Kidney epithelial cell (primary cell): Measurements from ENCODE around the gene MED12. TPM values are rescaled to one million over a fixed set of nuclear protein-coding genes. Genes with fewer than 3 reads are reported as not detected.

Source experiments
- DNase-seq: peaks from one replicate; pipeline ENCODE4 v3.0.0-alpha.2; 2010; ENCODE audit warnings: low read depth
- H3K27me3 ChIP-seq: 2 replicates; pipeline ENCODE4 v1.6.0; 2011; ENCODE audit warnings: low read length; ENCODE audit not compliant: control insufficient read depth, insufficient read depth
- H3K36me3 ChIP-seq: 2 replicates; pipeline ENCODE4 v1.5.1; 2011; ENCODE audit warnings: low read length; ENCODE audit not compliant: control insufficient read depth, insufficient read depth
- H3K4me3 ChIP-seq: 2 replicates; pipeline ENCODE4 v1.5.1; 2011; ENCODE audit warnings: low read depth, mild to moderate bottlenecking, control low read depth, low read length
- CTCF ChIP-seq: IDR thresholded peaks from 2 replicates; pipeline ENCODE4 v1.5.1; 2011; ENCODE audit warnings: mild to moderate bottlenecking, moderate library complexity, low read length, control low read depth, inconsistent platforms; ENCODE audit not compliant: insufficient read depth, poor library complexity, severe bottlenecking
- total RNA-seq: library from RNA; depleted of rRNA; stranded (reverse); fragments of >200 nt; gene quantifications from 2 replicates; pipeline ENCODE4 v1.2.3, GENCODE V29; 2015

The MED12 gene
- total RNA-seq, 1 donor from 2014 or later = 20.3 TPM

GRCh38 chrX:71103110-71103983 lies 15.0 kb upstream of the MED12 start:
- no peaks in the 10 kb centered on the region for H3K36me3 ChIP-seq
- no peak for TF ChIP-seq CTCF
- H3K27me3 ChIP-seq = no peaks in the 10 kb centered on the region
- no peak overlapping the region for H3K4me3 ChIP-seq
- no peak for DNase-seq

GRCh38 chrX:71105628-71106027 lies 12.8 kb upstream of the MED12 start:
- H3K4me3 ChIP-seq = no peak overlapping the region
- no peak for DNase-seq
- no peaks in the 10 kb centered on the region for H3K36me3 ChIP-seq
- H3K27me3 ChIP-seq = no peaks in the 10 kb centered on the region
- TF ChIP-seq CTCF = no peak

- no peak for DNase-seq
- Histone ChIP-seq H3K4me3 (no peak within 1 kb of the TSS), H3K36me3 (no peaks in the 10 kb centered on the region), H3K27me3 (no peaks in the 10 kb centered on the region)
- no peak for TF ChIP-seq CTCF
These were observed 12.0 kb upstream of the MED12 start, which contains the start of gene CXorf65 for GRCh38 chrX:71106427-71106826. CXorf65 (minus strand) TSS chrX:71106740; CDS start chrX:71106556, 184 bp downstream.

- no peak for DNase-seq
- Histone ChIP-seq H3K36me3 (no peaks in the 10 kb centered on the region), H3K4me3 (no peak overlapping the region), H3K27me3 (no peaks in the 10 kb centered on the region)
- TF ChIP-seq CTCF = no peak
These were observed 11.2 kb upstream of the MED12 start for GRCh38 chrX:71107245-71107644.

- no peak for TF ChIP-seq CTCF
- DNase-seq = no peak
- Histone ChIP-seq H3K36me3 (no peaks in the 10 kb centered on the region), H3K27me3 (no peaks in the 10 kb centered on the region), H3K4me3 (no peak overlapping the region)
These were observed 10.5 kb upstream of the MED12 start for GRCh38 chrX:71107762-71108360.
